Measurements from ENCODE around the gene CSPG4. TPM values are rescaled to one million over a fixed set of nuclear protein-coding genes. Genes with fewer than 3 reads are reported as not detected.

CSPG4 gene
- total and polyA plus RNA-seq, 2 donors (not counting 3 experiments of a cell fraction or from before 2014, with no cell fraction given) = not detected

DNA sequence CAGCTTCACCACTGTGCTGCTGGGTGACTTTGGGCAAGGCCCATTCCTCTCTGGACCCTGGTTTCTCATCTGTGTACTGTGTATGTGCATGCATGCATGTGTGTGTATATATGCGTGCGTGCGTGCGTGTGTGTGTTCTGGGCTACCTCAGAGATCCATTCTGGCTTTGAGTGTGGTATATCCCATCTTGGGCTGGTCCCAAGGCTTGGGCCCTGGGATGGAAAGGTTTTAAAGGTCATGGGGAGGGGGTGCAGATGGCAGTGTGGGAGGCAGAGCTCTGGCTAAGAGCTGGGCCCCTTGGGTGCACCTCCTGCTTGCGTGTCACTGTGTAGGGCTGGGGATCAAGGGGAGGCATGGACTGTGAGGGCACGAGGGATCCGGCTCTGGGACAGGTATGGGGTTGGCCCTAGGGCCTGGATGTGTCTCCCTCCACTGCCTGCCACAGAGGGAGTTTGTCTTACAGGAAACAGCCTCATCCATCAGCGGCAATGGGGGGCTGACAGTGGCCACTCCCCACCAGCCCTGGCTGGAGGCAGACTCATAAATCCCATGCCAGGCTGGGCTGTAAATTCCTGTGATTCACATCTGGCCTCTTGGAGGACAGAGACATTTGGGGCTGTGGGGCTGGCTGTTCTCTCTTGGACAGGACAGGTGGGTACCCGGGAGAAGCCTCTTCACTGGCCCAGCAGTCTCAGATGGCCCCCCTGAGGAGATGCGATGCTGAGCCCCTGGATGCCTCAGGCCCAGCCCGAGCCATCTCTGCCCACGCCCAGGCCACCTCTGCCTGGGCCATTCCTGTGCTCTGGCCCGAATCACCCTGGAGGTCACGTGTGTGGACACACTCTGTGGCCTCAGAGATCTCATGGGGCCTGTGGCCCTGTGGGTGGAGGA lies 21.4 kb upstream of the CSPG4 start:
- TF ChIP-seq JUN (IDR thresholded peaks at IDR 0.05; ENCODE audit: borderline replicate concordance, insufficient read depth, insufficient read length, low read depth) (no peak), EZH2 (IDR thresholded peaks at IDR 0.05; ENCODE audit: borderline replicate concordance, low read depth, low read length, severe bottlenecking) (no peak), MYC (IDR thresholded peaks at IDR 0.05; ENCODE audit: low read depth, low read length) (no peak), POLR2AphosphoS5 (IDR thresholded peaks at IDR 0.05; ENCODE audit: insufficient read depth, low read depth, low read length) (no peak), POLR2A (IDR thresholded peaks at IDR 0.05; ENCODE audit: low read depth, low read length) (no peak)
- intact Hi-C loops (cut with micrococcal nuclease) = loop anchor here (2.0 kb wide), 1 partner anchor 39 kb away; no protein-coding TSS in a partner anchor
- H3K36me3 ChIP-seq (ENCODE audit: control insufficient read depth in 2 of 2, extremely low read depth in 1 of 2, insufficient read depth in 2 of 2, low read length in 2 of 2) = no peaks in the 10 kb centered on the region
- DNase-seq (ENCODE audit: low read depth, low spot score) (no peak), FAIRE-seq (no peak)
- no peak overlapping the region for H3K4me2 ChIP-seq (ENCODE audit: insufficient read depth, low read length)
- H3K79me2 ChIP-seq (ENCODE audit: control insufficient read depth, insufficient read depth, low read length) = no peaks in the 10 kb centered on the region
- peaks cover 7% of the 10 kb centered on the region for H3K4me1 ChIP-seq (ENCODE audit: control insufficient read depth, extremely low read depth, insufficient read depth, low read length)
- H4K20me1 ChIP-seq (replicated peaks; ENCODE audit: control insufficient read depth, extremely low read depth, insufficient read depth, low read length) = no peaks in the 10 kb centered on the region
- peaks cover under 1 to 7% of the 10 kb centered on the region in 2 experiments for H3K27me3 ChIP-seq (ENCODE audit: control insufficient read depth in 2 of 2, insufficient read depth in 2 of 2, low read length in 2 of 2)
- H3K4me3 ChIP-seq (replicated peaks in 1 of 3; ENCODE audit: insufficient read depth in 1 of 3, low read depth in 1 of 3, low read length in 3 of 3) = no peak overlapping the region
- no peak overlapping the region for H3K9ac ChIP-seq (replicated peaks; ENCODE audit: extremely low read depth, insufficient read depth, low read length)
- CTCF ChIA-PET = interaction anchor here (1.5 to 2.0 kb wide), 3 partner anchors 9 to 40 kb away, joined by 3 to 9 read pairs (median 4); no protein-coding TSS in a partner anchor
- POLR2A ChIA-PET = no interaction called here
- no peak overlapping the region for H3K27ac ChIP-seq (ENCODE audit: insufficient read depth, low read depth, low read length)
- no TSS peak for BruUV-seq (replicated peaks)
- no peaks in the 10 kb centered on the region for H3K9me1 ChIP-seq (replicated peaks; ENCODE audit: control insufficient read depth, extremely low read depth, insufficient read depth, low read length)
- no peaks in the 10 kb centered on the region for H3K9me3 ChIP-seq (replicated peaks; ENCODE audit: control insufficient read depth, insufficient read depth, low read length)
- dilution Hi-C loops (cut with MboI; ENCODE audit: extremely low pct_ligation_motif_present, low sequenced_read_pairs) = no loop called here
- H2AFZ ChIP-seq (ENCODE audit: low read depth, low read length) = no peak overlapping the region

- CTCF ChIA-PET = interaction anchor here (0.6 to 1.5 kb wide), 17 partner anchors 9 to 407 kb away, joined by 3 to 19 read pairs (median 4); a partner anchor contains a TSS
- no peaks in the 10 kb centered on the region for H3K36me3 ChIP-seq (ENCODE audit: control insufficient read depth in 2 of 2, extremely low read depth in 1 of 2, insufficient read depth in 2 of 2, low read length in 2 of 2)
- H3K4me2 ChIP-seq (ENCODE audit: insufficient read depth, low read length) = no peak overlapping the region
- H3K9ac ChIP-seq (replicated peaks; ENCODE audit: extremely low read depth, insufficient read depth, low read length) = no peak overlapping the region
- dilution Hi-C loops (cut with MboI; ENCODE audit: extremely low pct_ligation_motif_present, low sequenced_read_pairs) = no loop called here
- no peak overlapping the region for H3K27ac ChIP-seq (ENCODE audit: insufficient read depth, low read depth, low read length)
- DNase-seq (ENCODE audit: low read depth, low spot score) (peak; percentile 62), FAIRE-seq (peak; percentile 94)
- BruUV-seq (replicated peaks) = no TSS peak
- intact Hi-C loops (cut with micrococcal nuclease) = loop anchor here (2.0 kb wide), 1 partner anchor 38 kb away; no protein-coding TSS in a partner anchor
- POLR2A ChIA-PET = no interaction called here
- H2AFZ ChIP-seq (ENCODE audit: low read depth, low read length) = peak overlapping the region; percentile 31
- no peaks in the 10 kb centered on the region for H3K9me1 ChIP-seq (replicated peaks; ENCODE audit: control insufficient read depth, extremely low read depth, insufficient read depth, low read length)
- peaks cover 0 to 7% of the 10 kb centered on the region in 2 experiments for H3K27me3 ChIP-seq (ENCODE audit: control insufficient read depth in 2 of 2, insufficient read depth in 2 of 2, low read length in 2 of 2)
- no peaks in the 10 kb centered on the region for H3K79me2 ChIP-seq (ENCODE audit: control insufficient read depth, insufficient read depth, low read length)
- no peak overlapping the region for H3K4me3 ChIP-seq (replicated peaks in 1 of 3; ENCODE audit: insufficient read depth in 1 of 3, low read depth in 1 of 3, low read length in 3 of 3)
- no peaks in the 10 kb centered on the region for H4K20me1 ChIP-seq (replicated peaks; ENCODE audit: control insufficient read depth, extremely low read depth, insufficient read depth, low read length)
- peaks cover under 1% of the 10 kb centered on the region for H3K4me1 ChIP-seq (ENCODE audit: control insufficient read depth, extremely low read depth, insufficient read depth, low read length)
- H3K9me3 ChIP-seq (replicated peaks; ENCODE audit: control insufficient read depth, insufficient read depth, low read length) = no peaks in the 10 kb centered on the region
- TF ChIP-seq POLR2AphosphoS5 (IDR thresholded peaks at IDR 0.05; ENCODE audit: insufficient read depth, low read depth, low read length) = no peak
- TF ChIP-seq CTCF (IDR thresholded peaks at IDR 0.05; ENCODE audit: extremely low read depth in 1 of 2, insufficient read depth in 1 of 2, low read depth in 1 of 2, low read length in 2 of 2) = peak; percentile 67 to 85
Observed at GRCh38 chr15:75732809-75733451, 20.3 kb upstream of the CSPG4 start.
